ENCODE data around the gene LRP1. TPM values are rescaled to one million over a fixed set of nuclear protein-coding genes. Genes with fewer than 3 reads are reported as not detected.

Gene LRP1
- total RNA-seq, 1 donor from 2014 or later = 448 TPM

DNA sequence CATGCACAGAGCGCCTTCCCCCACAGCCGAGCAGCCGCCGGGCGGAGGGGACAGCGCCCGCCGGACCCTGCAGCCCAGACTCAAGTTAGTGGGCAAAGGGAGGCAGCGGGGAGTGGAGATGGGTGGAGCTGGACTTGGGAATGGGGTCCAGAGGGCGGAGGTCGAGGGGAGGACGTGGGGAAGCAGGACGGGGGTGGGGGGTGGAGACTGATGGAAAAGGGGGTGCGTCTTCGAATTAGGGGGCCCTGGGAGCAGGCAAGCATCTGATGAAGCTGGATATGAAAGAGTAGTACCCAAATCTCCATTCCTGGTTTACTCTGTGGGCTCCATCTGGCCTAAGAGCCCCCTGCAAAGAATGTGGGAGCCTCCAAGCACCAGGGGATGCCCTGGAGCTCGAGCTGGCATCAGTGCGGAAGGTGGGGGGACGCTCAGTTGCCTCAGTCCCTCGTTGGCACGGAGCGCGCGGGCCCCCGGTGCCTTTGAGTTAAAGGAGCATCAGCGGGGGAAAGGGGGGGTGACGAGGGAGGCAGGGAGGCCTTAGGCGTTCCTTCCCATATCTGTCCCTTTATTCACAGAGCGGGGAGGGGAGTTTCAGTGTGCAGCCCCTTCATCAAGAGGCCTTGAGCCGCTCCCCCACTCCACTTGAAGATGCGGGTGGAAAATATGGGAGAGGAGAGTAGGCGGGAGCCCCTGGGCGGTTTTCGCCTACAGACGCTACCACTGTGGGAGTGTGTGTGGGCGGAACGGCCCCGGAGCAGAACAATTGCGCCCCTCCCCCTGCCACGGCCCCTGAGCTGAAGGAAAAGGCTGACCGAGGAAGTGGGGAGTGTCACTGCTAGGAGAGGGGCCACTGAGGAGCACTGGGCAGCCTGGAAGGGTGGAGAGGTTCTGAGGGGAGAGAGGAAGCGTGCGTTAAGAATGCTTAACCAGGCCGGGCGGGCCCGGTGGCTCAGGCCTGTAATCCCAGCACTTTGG is 38.7 kb upstream of the LRP1 start:
- DNase-seq (ENCODE audit: low spot score) = no peak
- Mint-ChIP-seq H3K36me3 (ENCODE audit: low read depth) (peaks cover 12% of the 10 kb centered on the region), H3K27me3 (ENCODE audit: low read depth) (no peaks in the 10 kb centered on the region), H3K4me3 (ENCODE audit: unreplicated experiment) (peak overlapping the region; percentile 92), H3K4me1 (ENCODE audit: low read depth) (peaks cover 65% of the 10 kb centered on the region), H3K27ac (ENCODE audit: unreplicated experiment) (peak overlapping the region; percentile 89), H3K9me3 (ENCODE audit: low read depth) (no peaks in the 10 kb centered on the region)
- TF ChIP-seq, protein P1, sequence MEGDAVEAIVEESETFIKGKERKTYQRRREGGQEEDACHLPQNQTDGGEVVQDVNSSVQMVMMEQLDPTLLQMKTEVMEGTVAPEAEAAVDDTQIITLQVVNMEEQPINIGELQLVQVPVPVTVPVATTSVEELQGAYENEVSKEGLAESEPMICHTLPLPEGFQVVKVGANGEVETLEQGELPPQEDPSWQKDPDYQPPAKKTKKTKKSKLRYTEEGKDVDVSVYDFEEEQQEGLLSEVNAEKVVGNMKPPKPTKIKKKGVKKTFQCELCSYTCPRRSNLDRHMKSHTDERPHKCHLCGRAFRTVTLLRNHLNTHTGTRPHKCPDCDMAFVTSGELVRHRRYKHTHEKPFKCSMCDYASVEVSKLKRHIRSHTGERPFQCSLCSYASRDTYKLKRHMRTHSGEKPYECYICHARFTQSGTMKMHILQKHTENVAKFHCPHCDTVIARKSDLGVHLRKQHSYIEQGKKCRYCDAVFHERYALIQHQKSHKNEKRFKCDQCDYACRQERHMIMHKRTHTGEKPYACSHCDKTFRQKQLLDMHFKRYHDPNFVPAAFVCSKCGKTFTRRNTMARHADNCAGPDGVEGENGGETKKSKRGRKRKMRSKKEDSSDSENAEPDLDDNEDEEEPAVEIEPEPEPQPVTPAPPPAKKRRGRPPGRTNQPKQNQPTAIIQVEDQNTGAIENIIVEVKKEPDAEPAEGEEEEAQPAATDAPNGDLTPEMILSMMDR (IDR thresholded peaks at IDR 0.05) = no peak

DNA sequence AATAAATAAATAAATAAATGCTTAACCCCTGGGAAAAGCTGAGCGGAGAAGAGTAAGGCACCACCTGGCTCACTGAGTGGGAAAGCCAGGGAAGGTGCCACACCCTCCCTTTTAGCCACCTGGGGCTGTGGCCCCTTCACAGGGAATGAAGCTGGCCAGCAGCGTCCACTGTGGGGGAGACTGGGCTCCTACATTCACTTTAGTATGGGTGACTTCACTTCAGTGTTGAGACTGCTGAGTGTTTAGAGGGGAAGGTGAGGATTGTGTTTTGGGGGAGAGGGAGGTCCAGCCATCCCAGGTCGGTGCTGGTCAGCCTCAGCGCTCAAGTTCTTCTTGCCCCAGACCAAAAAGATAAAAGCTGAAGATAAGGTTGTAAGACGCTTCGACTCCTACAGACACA is 37.8 kb upstream of the LRP1 start:
- peak overlapping the region; percentile 92 for H3K4me3 Mint-ChIP-seq (ENCODE audit: unreplicated experiment)

DNA sequence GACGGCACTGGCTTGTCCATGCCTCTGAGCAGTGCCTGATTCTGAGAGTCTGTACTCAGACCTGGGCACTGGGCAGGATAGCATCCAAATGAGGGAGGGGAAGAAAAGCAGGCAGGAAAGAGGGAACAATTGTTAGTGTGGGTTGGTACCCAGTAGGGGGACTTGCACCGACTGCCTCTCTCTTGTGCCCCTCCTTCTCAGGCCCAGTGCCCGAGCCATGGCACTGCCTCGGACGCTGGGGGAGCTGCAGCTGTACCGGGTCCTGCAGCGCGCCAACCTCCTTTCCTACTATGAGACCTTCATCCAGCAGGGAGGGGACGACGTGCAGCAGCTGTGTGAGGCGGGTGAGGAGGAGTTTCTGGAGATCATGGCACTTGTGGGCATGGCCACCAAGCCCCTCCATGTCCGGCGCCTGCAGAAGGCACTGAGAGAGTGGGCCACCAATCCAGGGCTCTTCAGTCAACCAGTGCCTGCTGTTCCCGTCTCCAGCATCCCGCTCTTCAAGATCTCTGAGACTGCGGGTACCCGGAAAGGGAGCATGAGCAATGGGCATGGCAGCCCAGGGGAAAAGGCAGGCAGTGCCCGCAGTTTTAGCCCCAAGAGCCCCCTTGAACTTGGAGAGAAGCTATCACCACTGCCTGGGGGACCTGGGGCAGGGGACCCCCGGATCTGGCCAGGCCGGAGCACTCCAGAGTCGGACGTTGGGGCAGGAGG is 37.2 kb upstream of the LRP1 start:
- DNase-seq (ENCODE audit: low spot score) = no peak
- peaks cover 13% of the 10 kb centered on the region for H3K36me3 Mint-ChIP-seq (ENCODE audit: low read depth)
- no peaks in the 10 kb centered on the region for H3K27me3 Mint-ChIP-seq (ENCODE audit: low read depth)
- peak overlapping the region; percentile 92 for H3K4me3 Mint-ChIP-seq (ENCODE audit: unreplicated experiment)
- peaks cover 66% of the 10 kb centered on the region for H3K4me1 Mint-ChIP-seq (ENCODE audit: low read depth)
- no peaks in the 10 kb centered on the region for H3K9me3 Mint-ChIP-seq (ENCODE audit: low read depth)
- TF ChIP-seq, protein P1 (IDR thresholded peaks at IDR 0.05) = no peak
- H3K27ac Mint-ChIP-seq (ENCODE audit: unreplicated experiment) = no peak overlapping the region

More for the DNA sequence above, 37.8 kb upstream of the LRP1 start:
- H3K9me3 Mint-ChIP-seq (ENCODE audit: low read depth) = no peaks in the 10 kb centered on the region
- no peak for DNase-seq (ENCODE audit: low spot score)
- peaks cover 12% of the 10 kb centered on the region for H3K36me3 Mint-ChIP-seq (ENCODE audit: low read depth)
- TF ChIP-seq, protein P1 (IDR thresholded peaks at IDR 0.05) = no peak
- H3K27me3 Mint-ChIP-seq (ENCODE audit: low read depth) = no peaks in the 10 kb centered on the region
- no peak overlapping the region for H3K27ac Mint-ChIP-seq (ENCODE audit: unreplicated experiment)
- H3K4me1 Mint-ChIP-seq (ENCODE audit: low read depth) = peaks cover 71% of the 10 kb centered on the region

GRCh38 chr12:57091638-57092528 is 36.4 kb upstream of the LRP1 start:
- DNase-seq (ENCODE audit: low spot score) = no peak
- Mint-ChIP-seq H3K9me3 (ENCODE audit: low read depth) (no peaks in the 10 kb centered on the region), H3K27ac (ENCODE audit: unreplicated experiment) (no peak overlapping the region), H3K27me3 (ENCODE audit: low read depth) (no peaks in the 10 kb centered on the region), H3K4me1 (ENCODE audit: low read depth) (peaks cover 58% of the 10 kb centered on the region), H3K36me3 (ENCODE audit: low read depth) (peaks cover 16% of the 10 kb centered on the region), H3K4me3 (ENCODE audit: unreplicated experiment) (peak overlapping the region; percentile 33)
- TF ChIP-seq, protein P1 (IDR thresholded peaks at IDR 0.05) = no peak

All from chondrocyte (in vitro differentiated cells).